Muscle layer of duodenum (tissue), 2 donors: ENCODE results near the gene GPR33.
"Not testable (repeated sequence)": the region's sequence is repeated elsewhere in the genome, so short reads cannot be mapped to it uniquely, and the experiment has no call there.

Experiments
- H3K27ac ChIP-seq: one replicate; pipeline ENCODE4 v1.7.0; 2013; ENCODE audit warnings: mild to moderate bottlenecking, low read length
- H3K27me3 ChIP-seq: one replicate; pipeline ENCODE4 v1.7.0; 2013; ENCODE audit warnings: low read depth, mild to moderate bottlenecking, control low read depth, low read length
- H3K36me3 ChIP-seq, 2 donors: one replicate each; pipeline ENCODE4 v1.7.0; 2013; ENCODE audit warnings: low read length in 2 of 2, control low read depth in 1 of 2, mild to moderate bottlenecking in 1 of 2; ENCODE audit not compliant: insufficient read depth in 2 of 2, control insufficient read depth in 1 of 2
- H3K4me1 ChIP-seq, 2 donors: one replicate each; pipeline ENCODE4 v1.7.0; 2013; ENCODE audit warnings: low read length in 2 of 2, mild to moderate bottlenecking in 2 of 2, control low read depth in 1 of 2, moderate library complexity in 1 of 2; ENCODE audit not compliant: insufficient read depth in 2 of 2, control insufficient read depth in 1 of 2
- H3K4me3 ChIP-seq, 2 donors: one replicate each; pipeline ENCODE4 v1.7.0; 2013; ENCODE audit warnings: low read length in 2 of 2, low read depth in 1 of 2, mild to moderate bottlenecking in 1 of 2
- H3K9me3 ChIP-seq, 2 donors: one replicate each; pipeline ENCODE4 v1.7.0; 2013; ENCODE audit warnings: low read length in 2 of 2, control low read depth in 1 of 2, mild to moderate bottlenecking in 1 of 2; ENCODE audit not compliant: control insufficient read depth in 1 of 2
- donor health status: healthy.

GPR33 gene

GRCh38 chr14:31437045-31437691, 50.7 kb downstream of the GPR33 start:
- H3K9me3 ChIP-seq, H3K27ac ChIP-seq, H3K4me3 ChIP-seq, H3K4me1 ChIP-seq, H3K27me3 ChIP-seq, H3K36me3 ChIP-seq: not testable (repeated sequence)

GRCh38 chr14:31435276-31435675, 52.6 kb downstream of the GPR33 start:
- H3K27me3 ChIP-seq = no peaks in the 10 kb centered on the region
- no peaks in the 10 kb centered on the region for H3K36me3 ChIP-seq
- no peaks in the 10 kb centered on the region for H3K9me3 ChIP-seq
- no peak overlapping the region for H3K27ac ChIP-seq
- H3K4me1 ChIP-seq = peaks cover 0 to 9% of the 10 kb centered on the region in 2 donors
- H3K4me3 ChIP-seq = no peak overlapping the region
